Stimulated activated CD8-positive, alpha-beta memory T cell treated with anti-CD3 and anti-CD28 coated beads, Interleukin-4, amount 100 ng/mL, for 24 hours (primary cell): ENCODE data around the gene FLOT1.
A peak's percentile ranks its signal among the peaks of the same experiment; 100 is the strongest.
"Not testable (repeated sequence)": the region's sequence is repeated elsewhere in the genome, so short reads cannot be mapped to it uniquely, and the experiment has no call there.

ENCODE experiments used
- DNase-seq: peaks from one replicate; pipeline ENCODE4 v3.0.0-alpha.2; 2020; ENCODE audit warnings: low read depth

FLOT1 gene

DNA sequence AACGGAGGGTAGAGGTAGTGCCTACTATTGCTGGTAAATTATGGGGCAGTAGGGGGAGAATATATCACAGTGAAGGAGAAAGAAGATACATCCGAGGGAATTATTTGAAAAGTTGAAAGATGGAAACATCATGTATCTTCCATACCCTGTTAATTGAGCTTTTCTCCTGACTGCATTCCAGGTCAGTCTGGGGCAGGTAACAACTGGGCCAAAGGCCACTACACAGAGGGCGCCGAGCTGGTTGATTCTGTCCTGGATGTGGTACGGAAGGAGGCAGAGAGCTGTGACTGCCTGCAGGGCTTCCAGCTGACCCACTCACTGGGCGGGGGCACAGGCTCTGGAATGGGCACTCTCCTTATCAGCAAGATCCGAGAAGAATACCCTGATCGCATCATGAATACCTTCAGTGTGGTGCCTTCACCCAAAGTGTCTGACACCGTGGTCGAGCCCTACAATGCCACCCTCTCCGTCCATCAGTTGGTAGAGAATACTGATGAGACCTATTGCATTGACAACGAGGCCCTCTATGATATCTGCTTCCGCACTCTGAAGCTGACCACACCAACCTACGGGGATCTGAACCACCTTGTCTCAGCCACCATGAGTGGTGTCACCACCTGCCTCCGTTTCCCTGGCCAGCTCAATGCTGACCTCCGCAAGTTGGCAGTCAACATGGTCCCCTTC lies 19.2 kb downstream of the FLOT1 start:
- DNase-seq: not testable (repeated sequence)

DNA sequence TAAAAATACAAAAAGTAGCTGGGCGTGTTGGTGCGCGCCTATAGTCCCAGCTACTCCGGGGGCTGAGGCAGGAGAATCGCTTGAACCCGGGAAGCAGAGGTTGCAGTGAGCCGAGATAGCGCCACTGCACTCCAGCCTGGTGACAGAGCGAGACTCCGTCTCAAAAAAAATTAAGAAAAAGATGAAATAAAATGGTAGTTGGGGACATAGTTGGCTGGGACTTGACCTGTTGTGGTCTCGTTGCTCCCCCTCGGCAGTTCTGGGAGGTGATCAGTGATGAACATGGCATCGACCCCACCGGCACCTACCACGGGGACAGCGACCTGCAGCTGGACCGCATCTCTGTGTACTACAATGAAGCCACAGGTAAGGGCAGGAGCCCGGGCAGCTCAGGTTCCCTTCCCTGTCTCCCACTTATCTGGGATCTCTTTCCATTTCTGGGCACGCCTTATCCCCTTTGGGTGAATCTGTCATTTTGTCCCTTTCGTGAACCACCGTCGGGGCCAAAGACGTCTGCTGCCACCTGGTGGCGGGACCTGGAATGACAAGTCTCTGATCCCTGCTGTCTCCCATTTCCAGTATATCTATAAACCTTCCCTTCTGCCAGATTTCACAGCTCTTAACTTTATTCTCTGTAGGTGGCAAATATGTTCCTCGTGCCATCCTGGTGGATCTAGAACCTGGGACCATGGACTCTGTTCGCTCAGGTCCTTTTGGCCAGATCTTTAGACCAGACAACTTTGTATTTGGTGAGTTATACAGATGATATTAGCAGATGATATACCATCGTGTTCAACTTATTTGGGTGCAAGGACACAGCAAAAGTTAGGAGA lies 20.0 kb downstream of the FLOT1 start:
- DNase-seq: peak; percentile 73

DNA sequence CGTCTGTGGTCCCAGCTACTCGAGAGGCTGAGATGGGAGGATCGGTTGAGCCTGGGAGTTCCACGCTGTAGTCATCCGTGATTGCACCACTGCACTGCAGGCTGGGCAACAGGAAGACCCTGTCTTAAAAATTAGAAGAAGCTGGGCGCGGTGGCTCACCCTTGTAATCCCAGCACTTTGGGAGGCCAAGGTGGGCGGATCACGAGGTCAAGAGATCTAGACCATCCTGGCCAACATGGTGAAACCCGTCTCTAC lies 20.5 kb downstream of the FLOT1 start:
- DNase-seq: not testable (repeated sequence)

DNA sequence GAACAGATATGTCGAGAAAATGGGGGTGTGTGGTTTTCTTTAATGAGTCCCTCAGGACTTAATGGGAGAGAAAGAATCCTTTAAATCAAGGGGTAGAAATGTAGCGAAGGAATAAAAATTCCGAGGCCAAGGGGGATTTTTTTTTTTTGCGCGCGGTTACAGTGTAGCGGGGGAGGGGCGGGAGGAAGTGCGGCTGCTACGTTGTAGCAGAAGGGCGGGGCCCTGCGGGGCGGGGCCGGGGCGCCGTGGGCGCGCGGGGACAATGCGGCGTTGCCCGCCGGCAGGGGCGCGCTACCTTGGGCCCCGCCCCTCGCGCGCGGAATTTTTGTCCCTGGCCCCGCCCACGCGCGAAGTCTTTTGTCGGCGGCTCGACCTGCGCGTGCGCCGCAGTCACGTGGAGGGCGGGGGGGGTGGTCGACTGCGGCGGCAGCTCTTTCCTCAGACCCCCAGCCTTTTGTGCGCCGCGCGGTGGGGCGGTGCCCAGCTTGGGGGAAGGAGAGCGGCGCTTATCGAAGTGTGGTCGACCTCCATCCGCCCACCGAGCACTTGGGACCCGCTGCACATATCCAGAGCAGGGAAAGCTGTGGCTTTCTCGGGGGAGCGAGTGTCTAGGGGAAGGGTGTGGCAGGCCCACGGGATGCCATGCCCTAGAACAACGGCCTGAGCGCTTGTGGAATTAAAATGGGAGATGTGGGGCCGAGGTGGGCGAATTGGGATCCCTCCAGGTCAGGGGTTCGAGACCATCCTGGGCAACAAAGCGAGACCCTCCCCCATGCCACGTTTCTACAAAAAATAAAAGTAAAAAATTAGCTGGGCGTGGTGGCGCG lies 21.1 kb downstream of the FLOT1 start:
- peak; percentile 96 for DNase-seq

DNA sequence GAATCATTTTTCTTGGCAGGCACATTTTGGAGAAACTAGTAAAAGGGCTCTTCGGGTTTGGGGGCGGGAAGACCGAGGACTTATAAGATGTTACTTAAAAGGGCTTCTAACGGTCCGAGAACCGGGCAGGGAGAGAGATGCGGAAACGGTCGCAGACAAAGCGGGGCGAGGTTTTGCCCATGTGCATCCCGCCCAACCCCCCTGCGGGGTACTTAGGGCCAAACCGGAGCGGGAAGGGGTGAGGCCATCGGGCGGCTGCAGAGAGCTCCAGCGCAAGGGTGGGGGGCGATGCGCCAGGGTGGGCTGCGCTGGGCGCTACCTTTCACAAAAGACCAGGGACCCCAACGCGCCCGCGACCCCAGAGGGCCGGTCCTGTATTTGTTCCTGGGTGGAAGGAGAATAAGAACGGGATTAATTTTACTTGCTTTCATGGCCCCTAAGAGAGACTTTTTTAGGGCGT lies 21.7 kb downstream of the FLOT1 start:
- peak; percentile 51 for DNase-seq

DNA sequence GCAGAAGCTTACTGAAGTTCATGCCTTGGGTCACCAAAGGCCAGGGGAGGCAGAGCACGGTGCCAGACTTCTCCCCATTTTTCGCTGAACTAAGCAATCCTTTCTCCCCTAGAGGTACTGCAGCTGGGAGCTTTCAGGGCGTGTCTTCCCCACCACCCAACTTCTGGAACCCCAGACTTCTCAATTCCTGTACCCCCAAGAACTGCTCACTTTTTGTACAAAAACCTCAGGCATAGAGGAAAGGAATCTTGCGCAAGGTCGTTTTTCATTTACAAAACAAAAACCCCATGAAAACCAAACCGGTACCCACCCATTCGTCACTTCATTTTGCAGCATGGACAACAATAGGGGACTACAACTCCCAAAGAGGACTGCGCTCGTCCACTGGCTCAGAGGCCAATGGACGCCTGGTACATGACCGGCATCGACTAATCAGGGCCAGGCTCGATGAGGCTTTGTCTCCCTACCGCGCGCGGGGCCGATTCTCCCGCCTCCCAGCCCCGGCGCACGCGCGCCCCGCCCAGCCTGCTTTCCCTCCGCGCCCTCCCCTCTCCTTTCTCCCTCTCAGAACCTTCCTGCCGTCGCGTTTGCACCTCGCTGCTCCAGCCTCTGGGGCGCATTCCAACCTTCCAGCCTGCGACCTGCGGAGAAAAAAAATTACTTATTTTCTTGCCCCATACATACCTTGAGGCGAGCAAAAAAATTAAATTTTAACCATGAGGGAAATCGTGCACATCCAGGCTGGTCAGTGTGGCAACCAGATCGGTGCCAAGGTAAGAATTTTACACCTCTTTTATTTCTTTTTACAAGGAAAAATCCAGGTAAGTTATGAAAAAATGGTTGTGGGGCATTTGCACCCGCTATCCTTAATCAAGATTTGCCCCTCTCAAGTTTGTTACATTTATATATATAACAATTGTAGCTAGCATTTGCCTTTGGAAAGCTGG lies 22.4 kb downstream of the FLOT1 start, which contains the start of gene TUBB:
TUBB (plus strand) TSS at position 562 of the 947 bp plus-strand sequence; CDS start at position 717, 155 bp downstream.
- peak; percentile 92 for DNase-seq

DNA sequence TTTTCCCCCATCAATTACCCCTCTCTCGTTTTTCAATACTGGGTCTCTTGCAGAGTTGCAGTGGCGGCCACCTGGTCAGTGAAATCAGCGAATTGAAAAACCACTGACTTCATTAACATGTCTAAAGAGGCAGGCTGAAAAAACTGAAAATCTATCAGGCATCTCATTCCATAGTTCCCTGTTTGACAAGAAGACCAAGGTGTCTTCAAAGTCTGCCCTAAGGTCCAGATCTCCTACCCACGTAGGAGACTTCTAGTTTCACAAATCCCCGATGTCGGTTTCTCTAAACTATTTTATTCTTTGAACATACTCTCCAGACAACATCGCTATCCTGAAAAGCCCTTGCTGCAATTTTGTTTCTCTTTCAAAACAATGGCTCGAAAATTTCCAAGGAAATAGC lies 23.1 kb downstream of the FLOT1 start:
- no peak for DNase-seq

DNA sequence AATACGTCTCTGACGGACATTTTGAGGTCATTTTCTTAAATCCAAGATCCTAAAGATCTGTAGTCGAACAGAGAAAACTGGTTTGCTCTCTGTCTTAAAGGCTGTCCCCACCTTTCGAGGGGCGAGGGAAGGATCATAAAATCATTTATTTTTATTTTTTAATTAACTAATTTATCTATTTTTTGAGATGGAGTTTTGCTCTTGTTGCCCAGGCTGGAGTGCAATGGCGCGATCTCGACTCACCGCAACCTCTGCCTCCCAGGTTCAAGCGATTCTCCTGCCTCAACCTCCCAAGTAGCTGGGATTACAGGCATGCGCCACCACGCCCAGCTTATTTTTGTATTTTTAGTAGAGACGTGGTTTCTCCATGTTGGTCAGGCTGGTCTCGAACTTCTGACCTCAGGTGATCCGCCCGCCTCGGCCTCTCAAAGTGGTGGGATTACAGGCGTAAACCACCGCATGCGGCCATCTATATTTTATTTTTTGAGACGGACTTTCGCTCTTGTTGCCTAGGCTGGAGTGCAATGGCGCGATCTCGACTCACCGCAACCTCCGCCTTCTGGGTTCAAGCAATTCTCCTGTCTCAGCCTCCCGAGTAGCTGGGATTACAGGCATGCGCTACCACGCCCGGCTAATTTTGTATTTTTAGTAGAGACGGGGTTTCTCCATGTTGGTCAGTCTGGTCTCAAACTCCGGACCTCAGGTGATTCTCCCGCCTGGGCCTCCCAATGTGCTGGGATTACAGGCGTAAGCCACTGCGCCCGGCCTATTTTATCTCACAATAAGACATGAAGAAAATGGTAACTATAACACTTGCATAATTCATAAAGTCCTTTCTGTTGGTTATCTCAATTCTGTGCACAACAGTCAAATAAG lies 24.4 kb downstream of the FLOT1 start:
- DNase-seq: not testable (repeated sequence)

DNA sequence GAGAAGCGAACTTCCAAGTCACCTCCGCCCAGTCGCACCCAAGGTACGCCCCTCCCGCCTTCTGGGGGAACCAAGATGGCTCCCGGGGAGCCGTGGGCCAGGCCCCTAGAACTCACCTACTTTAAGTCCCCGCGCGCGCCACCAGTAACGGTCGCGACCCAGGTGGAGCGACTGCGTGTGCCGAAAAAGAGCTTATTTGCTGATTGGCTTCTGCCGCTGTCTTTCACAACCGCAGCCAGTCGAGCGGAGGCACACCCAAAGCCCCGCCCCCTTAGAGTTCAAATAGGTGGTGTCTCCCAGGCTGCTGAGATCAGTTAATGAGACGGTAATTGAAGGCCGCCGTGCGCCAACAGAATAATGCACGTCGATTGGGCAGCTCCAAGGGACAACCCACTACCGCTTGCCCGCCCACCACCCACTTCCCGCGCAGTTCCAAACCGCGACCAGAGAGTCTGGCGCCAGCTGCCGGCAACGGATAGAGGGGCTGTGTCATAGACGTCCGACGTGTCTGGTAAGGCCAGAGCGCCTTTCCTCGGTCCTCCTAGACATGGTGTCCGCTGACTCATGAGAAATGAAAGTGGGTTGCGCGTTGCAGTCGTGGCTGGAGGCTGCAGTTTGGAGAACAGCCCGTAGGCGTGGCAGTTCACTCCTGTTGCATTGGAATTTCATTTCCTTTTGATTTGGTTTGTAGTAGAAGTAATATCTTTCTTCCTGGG lies 25.2 kb downstream of the FLOT1 start, which contains the start of gene MDC1:
MDC1 (minus strand) TSS at position 153 of the 716 bp plus-strand sequence. CDS start 2,106 bp downstream, outside the sequence.
- peak; percentile 98 for DNase-seq

DNA sequence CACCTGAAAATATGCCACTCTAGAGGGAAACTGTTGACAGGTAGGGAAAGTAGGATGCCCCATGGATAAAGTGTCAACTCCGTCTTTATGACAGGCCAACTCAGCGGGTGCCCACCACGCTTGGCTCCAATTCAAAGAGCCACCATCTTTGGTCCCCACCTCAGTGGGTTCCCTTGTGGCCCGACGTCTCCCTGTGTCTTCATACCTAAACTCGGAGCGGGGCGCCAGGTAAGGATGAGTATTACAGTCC lies 25.7 kb downstream of the FLOT1 start:
- no peak for DNase-seq

DNA sequence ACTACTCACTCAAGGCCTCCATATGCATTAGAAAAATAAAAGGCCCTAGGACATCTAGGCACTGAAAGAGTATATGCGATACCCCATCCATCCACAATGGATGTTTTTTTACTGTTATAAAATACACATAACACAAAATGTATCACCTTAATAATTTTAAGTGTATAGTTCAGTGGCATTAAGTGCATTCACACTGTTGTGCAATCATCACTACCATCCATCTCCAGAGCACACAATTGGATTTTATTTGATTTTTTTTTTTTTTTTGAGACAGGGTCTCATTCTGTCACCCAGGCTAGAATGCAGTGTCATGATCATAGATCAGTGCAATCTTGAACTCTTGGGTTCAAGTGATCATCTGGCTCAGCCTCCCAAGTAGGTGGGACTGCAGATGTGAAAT lies 28.2 kb downstream of the FLOT1 start:
- no peak for DNase-seq

DNA sequence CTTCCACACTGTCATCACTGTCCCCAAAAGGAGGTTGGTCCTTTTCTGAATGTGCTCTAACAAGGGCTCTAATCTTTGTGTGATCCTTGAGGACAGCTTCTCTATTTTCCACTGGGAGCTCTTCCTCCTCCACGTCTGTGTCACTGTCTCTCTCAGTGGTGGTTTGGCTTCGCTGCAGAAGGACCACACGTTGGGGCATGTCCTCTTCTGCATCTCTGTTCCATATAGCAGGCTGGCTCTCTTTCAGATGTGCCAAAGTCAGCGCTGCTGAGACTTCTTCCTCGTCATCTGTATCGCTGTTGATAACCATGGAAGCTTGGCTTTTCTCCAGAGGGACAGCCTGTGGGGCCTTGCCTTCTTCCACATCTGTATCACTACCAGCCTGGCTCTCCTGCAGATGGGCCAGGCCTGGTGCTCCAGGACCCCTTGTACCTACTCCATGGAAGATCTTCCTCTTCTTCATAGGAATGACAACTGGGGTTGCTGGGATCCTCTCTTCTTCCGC lies 30.0 kb downstream of the FLOT1 start:
- no peak for DNase-seq

DNA sequence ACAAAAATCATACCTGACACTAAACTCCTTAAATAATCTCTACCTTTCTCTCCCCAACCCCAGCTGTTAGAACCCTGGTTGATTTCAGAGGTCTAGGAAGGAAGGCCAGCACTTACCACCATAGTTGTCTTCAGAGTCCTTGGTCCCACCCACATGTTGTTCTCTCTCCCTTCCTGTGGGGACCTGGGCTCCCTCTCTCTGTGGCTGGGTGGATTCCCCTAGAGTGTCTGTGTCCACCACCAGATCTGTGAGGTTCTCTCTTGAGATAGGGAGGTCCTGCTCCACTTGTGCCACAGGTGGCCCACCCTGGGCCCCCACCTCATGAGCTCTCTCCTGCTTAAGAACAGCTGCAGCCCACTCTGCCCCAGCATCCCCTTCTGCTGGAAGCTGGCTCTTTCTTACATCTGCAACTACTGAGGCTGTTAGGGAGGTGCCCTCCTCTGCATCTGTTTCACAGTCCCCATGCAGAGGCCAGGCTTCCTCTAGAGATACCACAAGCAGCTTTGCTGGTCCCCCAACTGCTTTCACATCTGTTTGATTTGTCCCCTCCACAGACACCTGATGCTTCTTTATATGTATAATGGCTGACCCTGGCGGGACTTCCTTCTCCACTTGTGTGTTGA lies 30.6 kb downstream of the FLOT1 start:
- DNase-seq: no peak

DNA sequence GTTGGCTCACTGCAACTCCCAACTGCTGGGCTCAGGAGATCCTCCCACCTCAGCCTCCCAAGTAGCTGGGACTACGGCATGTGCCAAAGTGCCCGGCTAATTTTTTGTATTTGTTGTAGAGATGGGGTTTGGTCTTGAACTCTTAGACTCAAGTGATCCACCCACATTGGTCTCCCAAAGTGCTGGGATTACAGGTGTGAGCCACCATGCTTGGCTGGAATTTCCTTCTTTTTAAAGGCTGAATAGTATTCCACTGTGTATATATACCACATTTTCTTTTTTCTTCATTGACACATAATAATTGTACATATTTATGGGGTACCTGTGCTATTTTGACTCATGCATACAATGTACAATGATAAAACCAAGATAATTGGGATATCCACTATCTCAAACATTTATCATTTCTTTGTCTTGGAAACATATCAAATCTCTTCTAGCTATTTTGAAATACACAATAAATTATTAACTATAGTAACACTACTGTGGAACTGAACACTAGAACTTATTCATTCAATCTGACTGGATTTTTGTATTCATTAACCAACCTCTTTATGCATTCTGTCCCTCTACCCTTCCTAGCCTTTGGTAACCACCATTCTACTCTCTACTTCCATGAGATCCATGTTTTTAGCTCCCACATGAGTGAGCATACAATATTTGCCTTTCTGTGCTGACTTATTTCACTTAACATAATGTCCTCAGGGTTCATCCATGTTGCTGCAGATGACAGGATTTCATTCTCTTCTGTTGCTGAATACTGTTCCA lies 33.2 kb downstream of the FLOT1 start:
- no peak for DNase-seq

DNA sequence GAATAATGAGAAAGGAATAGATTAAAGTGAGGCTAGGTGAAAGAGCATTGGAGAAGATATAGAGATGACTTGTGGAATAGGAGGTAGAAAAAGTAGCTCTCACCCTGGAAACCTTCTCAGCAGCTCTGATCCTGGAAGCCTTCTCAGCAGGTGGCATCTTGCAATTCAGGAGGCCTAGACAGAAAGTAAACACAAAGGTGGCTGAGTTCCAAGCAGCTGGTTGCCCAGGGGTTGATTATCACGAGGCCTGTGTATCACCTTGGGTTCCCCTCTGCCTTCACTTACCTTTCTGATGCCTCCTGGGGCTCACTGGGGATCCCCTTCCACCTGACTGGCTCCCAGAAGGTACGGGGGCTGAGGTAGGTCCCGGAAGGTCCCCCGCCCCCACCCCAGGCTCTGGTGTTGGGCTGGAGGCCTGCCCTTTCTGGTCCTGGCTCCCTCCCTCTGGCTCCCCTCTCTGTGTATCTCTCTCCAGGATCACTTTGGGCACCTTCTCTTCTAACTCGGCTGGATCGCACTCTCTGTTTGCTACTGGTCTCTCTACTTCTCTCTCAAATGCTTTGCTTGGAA lies 35.1 kb downstream of the FLOT1 start:
- no peak for DNase-seq

DNA sequence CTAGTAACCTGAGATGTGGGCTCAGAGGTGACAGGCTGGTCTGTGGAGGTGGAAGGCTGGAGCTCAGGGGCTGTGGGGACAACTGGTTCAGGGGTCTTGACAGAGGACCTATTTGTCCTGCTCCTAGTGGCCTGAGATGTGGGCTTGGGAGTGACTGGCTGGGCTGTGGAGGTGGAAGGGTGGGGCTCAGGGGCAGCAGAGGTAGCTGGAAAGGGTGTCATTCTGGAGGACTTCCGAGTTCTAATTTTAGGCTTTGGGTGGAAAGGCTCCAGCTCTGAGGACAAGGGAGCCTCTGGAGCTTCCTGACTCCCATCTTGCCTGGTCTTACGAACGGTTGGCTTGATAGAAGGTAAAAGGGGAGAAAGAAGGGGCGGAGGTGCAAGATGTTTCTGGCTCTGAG lies 36.9 kb downstream of the FLOT1 start:
- DNase-seq: no peak

DNA sequence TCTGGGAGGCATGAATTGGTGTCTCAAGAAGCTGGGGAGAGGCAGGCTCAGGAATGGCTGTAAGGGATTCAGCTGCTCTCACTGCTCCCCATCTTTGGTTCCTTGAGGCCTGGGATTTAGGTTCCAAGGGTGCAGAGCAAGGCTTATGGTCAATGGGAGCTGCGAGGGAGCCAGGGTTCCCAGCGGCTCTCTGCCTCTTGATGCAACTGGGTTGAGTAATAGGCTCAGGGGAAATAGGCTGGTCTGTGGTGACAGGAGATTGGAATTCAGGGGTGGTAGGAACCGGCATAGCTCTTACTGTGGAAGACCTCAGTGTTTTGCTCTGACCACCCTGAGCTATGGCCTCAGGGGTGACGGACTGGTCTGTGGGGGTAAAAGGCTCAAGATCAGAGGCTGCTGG lies 38.7 kb downstream of the FLOT1 start:
- no peak for DNase-seq

DNA sequence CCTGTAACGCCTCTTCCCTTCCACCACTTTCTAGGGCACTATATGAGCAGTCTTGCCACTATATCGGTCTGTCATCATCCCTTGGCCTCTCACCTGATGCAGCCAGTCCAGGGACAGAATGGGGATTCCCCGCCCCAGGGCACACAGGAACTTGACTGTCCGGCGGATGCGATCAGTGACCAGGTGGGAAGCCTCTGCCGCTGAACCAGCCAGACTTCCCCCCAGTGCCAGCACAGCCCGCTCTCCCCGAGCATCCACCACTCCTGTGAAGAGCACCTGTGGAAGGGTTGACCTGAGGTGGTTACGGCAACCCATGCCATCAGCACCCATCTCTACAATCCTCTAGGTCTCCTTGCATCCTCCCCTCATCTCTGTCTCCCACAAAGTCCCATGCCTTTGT lies 39.5 kb downstream of the FLOT1 start:
- DNase-seq: no peak
